ENCODE measurements around the gene CNGA1.
A peak's percentile ranks its signal among the peaks of the same experiment; 100 is the strongest.

Gene CNGA1

DNA sequence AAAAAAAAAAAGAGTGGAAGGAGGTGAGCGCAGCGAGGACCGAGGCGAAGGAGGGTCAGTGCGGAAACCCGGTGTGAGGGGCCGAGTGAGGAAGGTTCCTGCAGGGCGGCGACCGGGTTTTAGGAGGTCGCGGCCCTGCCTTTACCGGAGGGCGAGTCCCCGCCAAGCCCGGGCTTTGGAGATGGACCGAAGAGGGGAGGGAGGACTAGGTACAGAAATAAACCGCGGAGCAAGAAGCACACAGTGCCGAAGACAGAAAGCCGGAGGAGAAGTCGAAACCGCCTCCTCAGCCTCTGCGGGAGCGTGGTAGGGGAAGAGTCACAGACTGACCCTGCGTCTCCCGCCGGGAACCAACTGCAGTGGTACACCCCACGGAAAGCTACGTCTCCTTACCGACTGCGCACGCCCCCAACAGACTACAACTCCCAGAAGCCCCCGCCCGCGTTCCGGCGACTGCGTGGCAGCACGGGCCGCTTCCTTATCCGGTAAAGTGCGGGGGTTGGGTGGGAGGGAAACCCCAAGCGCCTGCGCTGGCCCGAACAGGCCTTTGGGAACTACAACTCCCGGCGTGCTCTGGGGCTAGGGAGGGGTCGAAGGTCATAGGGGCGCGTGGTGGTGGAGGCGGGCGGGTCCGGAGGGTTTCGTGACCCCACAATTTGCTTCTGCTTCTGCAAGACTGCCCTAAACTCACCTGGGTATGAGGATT is 102.1 kb downstream of the CNGA1 start, which contains the start of gene NFXL1:
Gene NFXL1 (minus strand): TSS at position 364 of the 706 bp plus-strand sequence. CDS start 380 bp downstream, outside the sequence.
- DNase-seq (ENCODE audit: extremely low read depth in 1 of 2, low read depth in 1 of 2), result peak; percentile 93 to 97

DNA sequence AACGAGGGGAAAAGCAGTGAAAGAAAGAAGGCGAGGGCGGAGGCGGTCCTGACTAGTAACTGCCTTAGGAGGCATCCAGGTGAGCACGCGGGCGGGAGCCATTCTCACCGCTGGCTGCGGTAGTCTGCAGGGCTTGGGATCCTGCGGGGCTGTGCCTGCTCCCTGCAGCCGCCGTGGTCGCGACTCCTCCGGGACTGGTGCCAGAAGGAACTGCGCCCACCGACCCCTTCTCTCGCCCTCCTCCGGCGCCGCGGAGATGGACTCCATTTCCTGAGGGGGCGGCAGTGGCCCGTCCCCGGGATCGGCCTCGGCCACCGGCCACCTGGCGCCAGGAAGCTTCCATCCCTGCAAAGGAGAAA is 102.6 kb downstream of the CNGA1 start:
- peak; percentile 14 to 21 for DNase-seq (ENCODE audit: extremely low read depth in 1 of 2, low read depth in 1 of 2)

DNA sequence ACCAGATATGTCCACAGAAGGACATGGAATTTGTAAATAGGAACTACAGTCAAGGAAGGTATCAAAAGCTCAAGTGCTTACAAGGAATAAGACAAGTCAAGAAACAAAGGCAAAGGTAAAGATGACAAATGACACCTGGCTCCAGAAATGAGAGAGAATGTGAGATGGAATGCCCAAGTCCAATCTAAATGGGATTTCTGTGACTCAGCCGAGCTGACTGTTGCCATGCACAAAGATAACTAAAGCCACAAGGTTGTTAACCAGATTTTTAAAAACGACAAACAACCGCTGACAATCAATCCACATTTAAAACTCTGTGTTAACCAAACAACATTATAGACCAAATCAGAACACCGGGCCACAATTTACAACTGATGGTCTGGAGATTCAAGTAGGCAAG is 103.2 kb downstream of the CNGA1 start:
- no peak for DNase-seq (ENCODE audit: extremely low read depth in 1 of 2, low read depth in 1 of 2)

DNA sequence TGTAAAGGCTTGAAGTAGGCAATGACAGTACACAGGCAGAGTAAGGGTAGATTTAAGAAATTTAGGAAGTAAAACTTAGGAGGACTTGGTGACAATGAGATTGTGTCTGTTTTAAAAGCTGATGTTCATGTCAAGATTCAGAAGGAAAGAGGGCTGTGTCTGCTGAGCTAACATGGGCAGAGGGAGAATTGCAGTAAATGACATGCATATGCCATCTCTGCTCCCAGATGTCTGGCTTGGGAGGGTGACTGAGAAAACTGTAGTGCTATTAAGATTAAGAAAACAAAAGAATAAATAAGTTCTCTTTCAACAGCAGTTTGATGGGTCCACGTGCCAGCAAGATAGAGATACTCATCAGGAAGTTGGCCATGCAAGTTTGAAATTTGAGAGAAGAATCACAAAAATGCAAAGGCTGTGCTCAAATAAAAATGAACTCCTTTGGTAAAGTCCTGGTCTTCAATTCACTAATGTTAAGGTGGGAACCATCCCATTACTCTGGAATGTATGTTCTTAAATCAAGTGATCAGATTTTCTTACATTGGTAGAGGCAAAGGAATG is 109.3 kb downstream of the CNGA1 start:
- DNase-seq (ENCODE audit: extremely low read depth in 1 of 2, low read depth in 1 of 2), result no peak

DNA sequence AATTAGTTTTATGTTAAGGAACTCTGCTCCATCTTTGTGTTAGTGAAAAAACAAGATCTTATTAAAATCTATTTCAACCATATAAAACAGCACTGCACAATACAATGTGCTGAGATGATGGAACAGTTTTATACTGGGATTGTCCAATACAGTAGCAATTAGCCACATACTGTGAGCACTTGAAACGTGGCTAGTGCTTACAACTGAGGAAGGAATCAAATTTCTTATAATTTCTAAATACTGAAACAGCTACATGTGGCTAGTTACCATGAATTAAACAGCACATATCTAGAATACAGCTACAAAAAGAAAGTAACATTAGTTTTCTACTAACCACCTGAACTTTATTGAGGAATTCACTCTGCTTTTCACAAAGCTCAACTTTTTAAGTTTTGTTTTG is 116.8 kb downstream of the CNGA1 start:
- DNase-seq (ENCODE audit: extremely low read depth in 1 of 2, low read depth in 1 of 2), result no peak

DNA sequence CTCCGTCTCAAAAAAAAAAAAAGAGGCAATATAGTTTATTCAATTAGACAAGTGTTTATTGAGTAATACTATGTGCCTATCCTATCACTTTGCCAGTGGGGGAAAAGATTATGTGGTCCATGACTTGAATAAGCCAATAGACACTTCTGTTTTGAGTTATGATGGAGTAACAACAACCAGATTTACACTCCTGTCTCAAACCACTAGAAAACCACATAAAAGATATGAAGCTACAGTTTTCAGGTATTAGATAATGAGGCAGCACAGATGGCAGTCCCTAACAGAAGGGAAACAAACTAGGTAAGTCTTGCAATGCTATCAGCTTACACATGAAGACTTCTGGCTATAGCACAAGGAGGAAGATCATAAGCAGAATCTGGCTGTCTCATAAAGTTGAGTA is 124.6 kb downstream of the CNGA1 start:
- DNase-seq (ENCODE audit: extremely low read depth in 1 of 2, low read depth in 1 of 2), result no peak
